Hepatocyte (in vitro differentiated cells): ENCODE measurements around the gene C16orf92.

ENCODE experiments used
- CTCF ChIP-seq: fragments of 200-600 bp; sonication (generic); IDR thresholded peaks from 2 replicates; pipeline ENCODE4 v1.5.1; 2016; ENCODE audit warnings: antibody characterized with exemption, mild to moderate bottlenecking; ENCODE audit not compliant: poor library complexity
- EZH2 ChIP-seq: fragments of 200-600 bp; sonication (generic); IDR thresholded peaks from 2 replicates; pipeline ENCODE4 v1.6.1; 2016; ENCODE audit warnings: antibody characterized with exemption, mild to moderate bottlenecking, borderline replicate concordance

- TF ChIP-seq CTCF (no peak), EZH2 (no peak)
These were observed 16.9 kb upstream of the C16orf92 start for GRCh38 chr16:30006095-30006473.
